GM21515 (cell line): Measurements from ENCODE around the gene GLIPR2.

Experiments
- ATAC-seq: cut with Tn5 transposase; IDR thresholded peaks from one replicate; pipeline ENCODE4 v1.9.1; 2021; ENCODE audit not compliant: unreplicated experiment

GLIPR2 gene

GRCh38 chr9:36190388-36191289 is 54.1 kb downstream of the GLIPR2 start, which contains the start of gene CLTA:
TSS of gene CLTA (plus strand) at chr9:36190921. CDS start at chr9:36191057, 136 bp downstream.
- ATAC-seq, result peak; percentile 98

GRCh38 chr9:36191290-36191645 is 54.7 kb downstream of the GLIPR2 start:
- ATAC-seq, result peak; percentile 4

GRCh38 chr9:36191686-36192085 is 55.2 kb downstream of the GLIPR2 start:
- ATAC-seq, result no peak

- ATAC-seq, result no peak
Observed at GRCh38 chr9:36192196-36192595, 55.7 kb downstream of the GLIPR2 start.

- no peak for ATAC-seq
Observed at GRCh38 chr9:36193023-36193422, 56.5 kb downstream of the GLIPR2 start.

GRCh38 chr9:36194326-36195000 is 57.9 kb downstream of the GLIPR2 start:
- ATAC-seq, result no peak

- ATAC-seq, result no peak
Observed at GRCh38 chr9:36204906-36205547, 68.5 kb downstream of the GLIPR2 start.

- no peak for ATAC-seq
Observed at GRCh38 chr9:36207016-36207415, 70.5 kb downstream of the GLIPR2 start.

GRCh38 chr9:36207546-36208012 is 71.0 kb downstream of the GLIPR2 start:
- no peak for ATAC-seq

- no peak for ATAC-seq
Observed at GRCh38 chr9:36208521-36209253, 72.2 kb downstream of the GLIPR2 start.

- no peak for ATAC-seq
Observed at GRCh38 chr9:36210722-36211121, 74.2 kb downstream of the GLIPR2 start.

- no peak for ATAC-seq
Observed at GRCh38 chr9:36211510-36211909, 75.0 kb downstream of the GLIPR2 start.

GRCh38 chr9:36213387-36213786 is 76.9 kb downstream of the GLIPR2 start:
- ATAC-seq, result no peak
